IPS-15b (cell line): Measurements from ENCODE around the gene BAZ1B.
"Not testable (repeated sequence)": the region's sequence is repeated elsewhere in the genome, so short reads cannot be mapped to it uniquely, and the experiment has no call there.

Source experiments
- H3K27me3 ChIP-seq: one replicate; pipeline ENCODE4 v1.6.1; 2013; ENCODE audit warnings: low read length; ENCODE audit not compliant: control insufficient read depth, insufficient read depth
- H3K36me3 ChIP-seq: one replicate; pipeline ENCODE4 v1.6.1; 2013; ENCODE audit warnings: low read length; ENCODE audit not compliant: control insufficient read depth, insufficient read depth
- H3K4me1 ChIP-seq: one replicate; pipeline ENCODE4 v1.6.1; 2013; ENCODE audit warnings: mild to moderate bottlenecking, low read length; ENCODE audit not compliant: control insufficient read depth, insufficient read depth
- H3K4me3 ChIP-seq: one replicate; pipeline ENCODE4 v1.5.1; 2013; ENCODE audit warnings: low read depth, low read length
- H3K9ac ChIP-seq: one replicate; pipeline ENCODE4 v1.6.1; 2013; ENCODE audit warnings: low read depth, mild to moderate bottlenecking, low read length
- H3K9me3 ChIP-seq: one replicate; pipeline ENCODE4 v1.6.1; 2013; ENCODE audit warnings: mild to moderate bottlenecking, low read length; ENCODE audit not compliant: control insufficient read depth, insufficient read depth

BAZ1B gene

GRCh38 chr7:73557397-73558257, 35.5 kb upstream of the BAZ1B start, which contains the start of gene BCL7B:
TSS of gene BCL7B (minus strand) at chr7:73557690. CDS start at chr7:73557578, 112 bp downstream.
- peak within 1 kb of the TSS; percentile 64 for H3K4me3 ChIP-seq
- H3K9ac ChIP-seq: peak within 1 kb of the TSS; percentile 70
- peaks cover 21% of the 10 kb centered on the region for H3K27me3 ChIP-seq
- no peaks in the 10 kb centered on the region for H3K4me1 ChIP-seq
- H3K9me3 ChIP-seq: no peaks in the 10 kb centered on the region
- no peaks in the 10 kb centered on the region for H3K36me3 ChIP-seq

GRCh38 chr7:73557108-73557396, 35.0 kb upstream of the BAZ1B start:
- Histone ChIP-seq H3K9me3 (no peaks in the 10 kb centered on the region), H3K27me3 (peaks cover 21% of the 10 kb centered on the region), H3K4me3 (peak overlapping the region; percentile 64), H3K9ac (peak overlapping the region; percentile 70), H3K4me1 (no peaks in the 10 kb centered on the region), H3K36me3 (no peaks in the 10 kb centered on the region)

- peak overlapping the region; percentile 64 for H3K4me3 ChIP-seq
- H3K27me3 ChIP-seq: peaks cover 21% of the 10 kb centered on the region
- peaks cover under 1% of the 10 kb centered on the region for H3K36me3 ChIP-seq
- H3K4me1 ChIP-seq: no peaks in the 10 kb centered on the region
- peak overlapping the region; percentile 0 for H3K9ac ChIP-seq
- H3K9me3 ChIP-seq: no peaks in the 10 kb centered on the region
Measured at GRCh38 chr7:73556208-73557107, 34.4 kb upstream of the BAZ1B start.

- Histone ChIP-seq H3K4me3 (no peak overlapping the region), H3K9me3 (no peaks in the 10 kb centered on the region), H3K36me3 (peaks cover 7% of the 10 kb centered on the region), H3K9ac (no peak overlapping the region), H3K4me1 (no peaks in the 10 kb centered on the region), H3K27me3 (peaks cover 19% of the 10 kb centered on the region)
Measured at GRCh38 chr7:73555411-73555982, 33.4 kb upstream of the BAZ1B start.

GRCh38 chr7:73550093-73550492, 28.0 kb upstream of the BAZ1B start:
- H3K9me3 ChIP-seq, H3K27me3 ChIP-seq, H3K36me3 ChIP-seq, H3K9ac ChIP-seq, H3K4me1 ChIP-seq, H3K4me3 ChIP-seq: not testable (repeated sequence)

- H3K9me3 ChIP-seq: no peaks in the 10 kb centered on the region
- H3K36me3 ChIP-seq: peaks cover 8% of the 10 kb centered on the region
- H3K27me3 ChIP-seq: no peaks in the 10 kb centered on the region
Measured at GRCh38 chr7:73549176-73549575, 27.1 kb upstream of the BAZ1B start.

GRCh38 chr7:73547841-73548240, 25.7 kb upstream of the BAZ1B start:
- H3K4me3 ChIP-seq: no peak overlapping the region
- H3K9ac ChIP-seq: no peak overlapping the region
- H3K27me3 ChIP-seq: no peaks in the 10 kb centered on the region
- H3K9me3 ChIP-seq: no peaks in the 10 kb centered on the region
- peaks cover 8% of the 10 kb centered on the region for H3K36me3 ChIP-seq
- H3K4me1 ChIP-seq: no peaks in the 10 kb centered on the region

More at GRCh38 chr7:73549176-73549575, 27.1 kb upstream of the BAZ1B start:
- no peaks in the 10 kb centered on the region for H3K4me1 ChIP-seq
- no peak overlapping the region for H3K4me3 ChIP-seq
- no peak overlapping the region for H3K9ac ChIP-seq

GRCh38 chr7:73544678-73545077, 22.6 kb upstream of the BAZ1B start:
- no peak overlapping the region for H3K4me3 ChIP-seq

GRCh38 chr7:73541722-73542121, 19.6 kb upstream of the BAZ1B start:
- no peaks in the 10 kb centered on the region for H3K4me1 ChIP-seq
- H3K27me3 ChIP-seq: no peaks in the 10 kb centered on the region
- peaks cover 21% of the 10 kb centered on the region for H3K36me3 ChIP-seq
- no peak overlapping the region for H3K4me3 ChIP-seq
- no peak overlapping the region for H3K9ac ChIP-seq
- H3K9me3 ChIP-seq: no peaks in the 10 kb centered on the region

More at GRCh38 chr7:73544678-73545077, 22.6 kb upstream of the BAZ1B start:
- Histone ChIP-seq H3K9ac (no peak overlapping the region), H3K36me3 (peaks cover 19% of the 10 kb centered on the region), H3K9me3 (no peaks in the 10 kb centered on the region), H3K4me1 (no peaks in the 10 kb centered on the region), H3K27me3 (no peaks in the 10 kb centered on the region)

- Histone ChIP-seq H3K36me3 (peaks cover 24% of the 10 kb centered on the region), H3K27me3 (no peaks in the 10 kb centered on the region), H3K9ac (no peak overlapping the region), H3K9me3 (no peaks in the 10 kb centered on the region), H3K4me3 (no peak overlapping the region), H3K4me1 (no peaks in the 10 kb centered on the region)
Measured at GRCh38 chr7:73539709-73540108, 17.6 kb upstream of the BAZ1B start.

GRCh38 chr7:73538510-73538909, 16.4 kb upstream of the BAZ1B start:
- not testable (repeated sequence) for H3K4me3 ChIP-seq, H3K27me3 ChIP-seq, H3K9ac ChIP-seq, H3K9me3 ChIP-seq, H3K4me1 ChIP-seq
- H3K36me3 ChIP-seq: peaks cover 24% of the 10 kb centered on the region
